ENCODE measurements around the gene SARDH.

DNA sequence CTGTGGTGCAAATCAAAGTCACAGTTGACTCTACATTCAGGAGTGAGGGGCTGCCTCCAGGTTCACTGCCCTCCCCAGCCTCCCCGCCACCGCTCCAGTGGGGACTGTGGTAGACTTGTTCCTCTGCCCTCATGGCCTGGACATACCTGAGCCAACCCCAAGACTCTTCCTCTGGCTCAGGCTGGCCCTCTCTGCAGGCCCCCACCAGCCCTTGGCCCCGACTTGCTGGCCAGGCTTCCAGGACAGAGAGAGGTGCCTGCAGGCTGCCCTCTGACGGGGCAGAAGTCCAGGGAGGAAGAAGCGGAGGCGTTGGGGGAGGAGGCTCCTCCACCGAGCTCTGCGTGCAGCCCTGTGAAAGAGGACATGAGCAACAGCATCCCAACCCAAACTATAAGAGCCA, 2.8 kb upstream of the SARDH start:
- TF ChIP-seq, protein P1, sequence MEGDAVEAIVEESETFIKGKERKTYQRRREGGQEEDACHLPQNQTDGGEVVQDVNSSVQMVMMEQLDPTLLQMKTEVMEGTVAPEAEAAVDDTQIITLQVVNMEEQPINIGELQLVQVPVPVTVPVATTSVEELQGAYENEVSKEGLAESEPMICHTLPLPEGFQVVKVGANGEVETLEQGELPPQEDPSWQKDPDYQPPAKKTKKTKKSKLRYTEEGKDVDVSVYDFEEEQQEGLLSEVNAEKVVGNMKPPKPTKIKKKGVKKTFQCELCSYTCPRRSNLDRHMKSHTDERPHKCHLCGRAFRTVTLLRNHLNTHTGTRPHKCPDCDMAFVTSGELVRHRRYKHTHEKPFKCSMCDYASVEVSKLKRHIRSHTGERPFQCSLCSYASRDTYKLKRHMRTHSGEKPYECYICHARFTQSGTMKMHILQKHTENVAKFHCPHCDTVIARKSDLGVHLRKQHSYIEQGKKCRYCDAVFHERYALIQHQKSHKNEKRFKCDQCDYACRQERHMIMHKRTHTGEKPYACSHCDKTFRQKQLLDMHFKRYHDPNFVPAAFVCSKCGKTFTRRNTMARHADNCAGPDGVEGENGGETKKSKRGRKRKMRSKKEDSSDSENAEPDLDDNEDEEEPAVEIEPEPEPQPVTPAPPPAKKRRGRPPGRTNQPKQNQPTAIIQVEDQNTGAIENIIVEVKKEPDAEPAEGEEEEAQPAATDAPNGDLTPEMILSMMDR (IDR thresholded peaks at IDR 0.05): no peak
- no peak for TF ChIP-seq POLR2A (IDR thresholded peaks at IDR 0.05)
